Astrocyte (in vitro differentiated cells and primary cell): ENCODE results near the gene MYOF.
A peak's percentile ranks its signal among the peaks of the same experiment; 100 is the strongest.

Source experiments
- CTCF ChIP-seq: IDR thresholded peaks from 2 replicates; pipeline ENCODE4 v1.5.1; 2011; ENCODE audit warnings: low read depth, mild to moderate bottlenecking, inconsistent platforms, low read length, moderate library complexity; ENCODE audit not compliant: insufficient read depth
- EZH2 ChIP-seq: IDR thresholded peaks from 2 replicates; pipeline ENCODE4 v1.6.1; 2012; ENCODE audit warnings: mild to moderate bottlenecking, low read length, inconsistent platforms; ENCODE audit not compliant: insufficient read depth

- peak; percentile 17 for TF ChIP-seq CTCF
- TF ChIP-seq EZH2 = no peak
Measured at GRCh38 chr10:93415693-93416092, 66.4 kb downstream of the MYOF start.
